B cell (primary cell): ENCODE data around the gene HS3ST1. TPM values are rescaled to one million over a fixed set of nuclear protein-coding genes. Genes with fewer than 3 reads are reported as not detected.

Experiments
- ATAC-seq: fragments of 200-7000 bp; cut with Tn5 transposase; one replicate; pipeline ENCODE4 v1.10.0; 2021; ENCODE audit warnings: low read depth, mild to moderate bottlenecking, moderate number of reproducible peaks, moderate library complexity
- CTCF ChIA-PET: fragments of 350-600 bp; sonication (Branson Sonifier 250); formaldehyde crosslinking; loops from one replicate; lab custom pipeline; 2021; ENCODE audit warnings: antibody characterized with exemption, inconsistent platforms; lab: Charles Lee
- POLR2A ChIA-PET: fragments of 350-600 bp; sonication (Branson Sonifier 250); formaldehyde crosslinking; loops from one replicate; lab custom pipeline; 2021; ENCODE audit warnings: antibody characterized with exemption; lab: Charles Lee
- DNase-seq: peaks from one replicate; pipeline ENCODE4 v3.0.0; 2013
- H2AFZ ChIP-seq: 2 replicates; pipeline ENCODE4 v1.6.1; 2012; ENCODE audit warnings: mild to moderate bottlenecking, low read depth, low read length; ENCODE audit not compliant: insufficient read depth, poor library complexity, severe bottlenecking
- H3K27ac ChIP-seq, 2 donors: 1 replicate in 1 of 2; 2 replicates in 1 of 2; pipeline ENCODE4 v1.5.1; 2012 to 2013; ENCODE audit warnings: low read length in 2 of 2, mild to moderate bottlenecking in 2 of 2, moderate library complexity in 1 of 2
- H3K27me3 ChIP-seq, 4 experiments: fragments of 200-600 bp in 1 of 4; sonication (generic) in 1 of 4; replicated peaks in 1 of 4; 1 replicate in 2 of 4; 2 replicates in 2 of 4; pipeline versions ENCODE4 v1.6.1 to v1.7.0; 2013 to 2016; ENCODE audit warnings: low read length in 3 of 4, mild to moderate bottlenecking in 2 of 4, mixed read lengths in 1 of 4, moderate library complexity in 1 of 4; ENCODE audit not compliant: insufficient read depth in 4 of 4, control insufficient read depth in 3 of 4; ENCODE audit errors: control extremely low read depth in 1 of 4
- H3K36me3 ChIP-seq, 2 experiments: replicated peaks in 1 of 2; 1 replicate in 1 of 2; 2 replicates in 1 of 2; pipeline versions ENCODE4 v1.6.1 to v1.7.1; 2013; ENCODE audit warnings: low read length in 1 of 2; ENCODE audit not compliant: insufficient read depth in 2 of 2, control insufficient read depth in 1 of 2; ENCODE audit errors: control extremely low read depth in 1 of 2, extremely low read depth in 1 of 2
- H3K4me1 ChIP-seq, 2 donors: fragments of 200-600 bp in 1 of 2; sonication (generic) in 1 of 2; 1 replicate in 1 of 2; 2 replicates in 1 of 2; pipeline versions ENCODE4 v1.5.1 to v1.6.1; 2013 to 2017; ENCODE audit warnings: low read length in 2 of 2; ENCODE audit not compliant: control insufficient read depth in 2 of 2, insufficient read depth in 2 of 2
- H3K4me2 ChIP-seq: replicated peaks from 2 replicates; pipeline ENCODE3; 2012; ENCODE audit warnings: mild to moderate bottlenecking, low read depth, low read length; ENCODE audit not compliant: poor library complexity, severe bottlenecking
- H3K4me3 ChIP-seq, 5 experiments: fragments of 200-600 bp in 1 of 5; sonication (generic) in 1 of 5; 1 replicate in 3 of 5; 2 replicates in 2 of 5; pipeline versions ENCODE4 v1.5.1 to v1.7.0; 2011 to 2016; ENCODE audit warnings: low read length in 4 of 5, mild to moderate bottlenecking in 4 of 5, low read depth in 2 of 5, control low read depth in 1 of 5, moderate library complexity in 1 of 5; ENCODE audit not compliant: insufficient read depth in 1 of 5; ENCODE audit errors: control extremely low read depth in 1 of 5, extremely low read depth in 1 of 5
- H3K79me2 ChIP-seq: fragments of 200-600 bp; sonication (generic); one replicate; pipeline ENCODE4 v1.6.0; 2016; ENCODE audit warnings: low read length; ENCODE audit not compliant: control insufficient read depth, insufficient read depth
- H3K9ac ChIP-seq: fragments of 200-600 bp; sonication (generic); 2 replicates; pipeline ENCODE4 v1.6.1; 2017; ENCODE audit warnings: mild to moderate bottlenecking, low read length, moderate library complexity
- H3K9me3 ChIP-seq, 3 donors: one replicate each; pipeline versions ENCODE4 v1.6.1 to v1.7.1; 2013; ENCODE audit warnings: low read length in 2 of 3; ENCODE audit not compliant: control insufficient read depth in 2 of 3, insufficient read depth in 1 of 3; ENCODE audit errors: control extremely low read depth in 1 of 3
- H4K20me1 ChIP-seq: 2 replicates; pipeline ENCODE4 v1.6.0; 2012; ENCODE audit warnings: mild to moderate bottlenecking, low read length; ENCODE audit not compliant: insufficient read depth, control insufficient read depth, poor library complexity, severe bottlenecking
- H3K27ac Mint-ChIP-seq: one replicate; pipeline ENCODE4 v1.8.0; 2021; ENCODE audit warnings: mixed read lengths
- H3K27me3 Mint-ChIP-seq: one replicate; pipeline ENCODE4 v1.8.0; 2021; ENCODE audit warnings: mixed read lengths
- H3K4me1 Mint-ChIP-seq: one replicate; pipeline ENCODE4 v1.8.0; 2021; ENCODE audit warnings: mixed read lengths
- H3K4me3 Mint-ChIP-seq: one replicate; pipeline ENCODE4 v1.8.0; 2021; ENCODE audit warnings: mixed read lengths
- H3K9me3 Mint-ChIP-seq: one replicate; pipeline ENCODE4 v1.8.0; 2022; ENCODE audit warnings: mixed read lengths; ENCODE audit not compliant: insufficient read depth
- CTCF ChIP-seq: fragments of 200-600 bp; IDR thresholded peaks from one replicate; pipeline ENCODE4 v1.8.0; 2022; ENCODE audit warnings: antibody characterized with exemption, mild to moderate bottlenecking
- EZH2 ChIP-seq: IDR thresholded peaks from 2 replicates; pipeline ENCODE4 v1.6.1; 2012; ENCODE audit warnings: borderline replicate concordance, low read depth, mild to moderate bottlenecking, moderate library complexity, low read length; ENCODE audit not compliant: insufficient read depth, poor library complexity, severe bottlenecking
- WGBS: methylation state at CpG from one replicate; pipeline ENCODE4 v1.1.5; 2013; ENCODE audit warnings: missing lambda C conversion rate; ENCODE audit not compliant: insufficient coverage; 5-methylcytosine and 5-hydroxymethylcytosine counted together
- intact Hi-C: fragments of 100-400 bp; cut with micrococcal nuclease; formaldehyde crosslinking; loops from one replicate; pipeline ENCODE4 v1.10.0; 2022
- polyA minus RNA-seq: library from RNA; depleted of rRNA, polyadenylated mRNA; stranded (reverse); fragments of >200 nt; gene quantifications from 2 replicates; pipeline ENCODE4 v1.2.3, GENCODE V29; 2012
- polyA plus RNA-seq: library from polyadenylated mRNA; depleted of rRNA; stranded (reverse); fragments of >200 nt; gene quantifications from 2 replicates; pipeline ENCODE4 v1.2.3, GENCODE V29; 2012
- total RNA-seq, 2 donors: library from RNA; stranded (reverse); fragments of 120-200 nt in 1 of 2; gene quantifications; 1 replicate in 1 of 2; 2 replicates in 1 of 2; pipeline versions ENCODE4 v1.2.3 to v1.2.4, GENCODE V29; 2013 to 2022

Gene HS3ST1
- 4.3 and 5.4 TPM in 2 replicates for total RNA-seq
- total RNA-seq (2013): 4.0 TPM
- polyA plus RNA-seq: 5.9 and 17.7 TPM in 2 replicates
- polyA minus RNA-seq: 17.7 and 18.6 TPM in 2 replicates

GRCh38 chr4:11428231-11428898 lies at the start of gene HS3ST1:
Gene HS3ST1, minus strand, starts transcription at chr4:11428894. Its CDS starts 28,889 bp downstream, at chr4:11400005.
- CTCF ChIA-PET: interaction anchor here (0.5 to 5.7 kb wide), 16 partner anchors 8 to 874 kb away, joined by 3 to 41 read pairs (median 4); no protein-coding TSS in a partner anchor
- no peaks in the 10 kb centered on the region for H3K9me3 ChIP-seq
- H3K27ac ChIP-seq: peak within 1 kb of the TSS; percentile 46 to 64
- DNase-seq (no peak), ATAC-seq (peak; percentile 46)
- peak within 1 kb of the TSS; percentile 91 for H2AFZ ChIP-seq
- POLR2A ChIA-PET: interaction anchor here (0.8 to 1.1 kb wide), 3 partner anchors 42 to 328 kb away, joined by 3 read pairs; no protein-coding TSS in a partner anchor
- WGBS: 4% methylated on average over 40 of the region's 43 CpGs
- H3K4me1 ChIP-seq: peaks cover 50 to 56% of the 10 kb centered on the region in 2 donors
- peaks cover 52% of the 10 kb centered on the region for H3K79me2 ChIP-seq
- peak within 1 kb of the TSS; percentile 70 to 96 (median 79) for H3K4me3 ChIP-seq
- H3K9ac ChIP-seq: peak within 1 kb of the TSS; percentile 89
- no peaks in the 10 kb centered on the region for H3K27me3 Mint-ChIP-seq
- peak within 1 kb of the TSS; percentile 92 for H3K27ac Mint-ChIP-seq
- peaks cover 11% of the 10 kb centered on the region for H4K20me1 ChIP-seq
- no peaks in the 10 kb centered on the region for H3K27me3 ChIP-seq
- TF ChIP-seq EZH2 (no peak), CTCF (no peak)
- H3K36me3 ChIP-seq: peaks cover 2 to 3% of the 10 kb centered on the region in 2 experiments
- peak within 1 kb of the TSS; percentile 93 for H3K4me2 ChIP-seq
- peaks cover 70% of the 10 kb centered on the region for H3K4me1 Mint-ChIP-seq
- peak within 1 kb of the TSS; percentile 88 for H3K4me3 Mint-ChIP-seq
- no peaks in the 10 kb centered on the region for H3K9me3 Mint-ChIP-seq
- intact Hi-C loops: loop anchor here (1.0 to 10.0 kb wide), 5 partner anchors 42 to 964 kb away; no protein-coding TSS in a partner anchor

GRCh38 chr4:11475871-11476270 lies 47.2 kb upstream of the HS3ST1 start:
- DNase-seq: no peak
- Mint-ChIP-seq H3K27ac (no peak overlapping the region), H3K9me3 (no peaks in the 10 kb centered on the region), H3K27me3 (no peaks in the 10 kb centered on the region), H3K4me1 (peaks cover 19% of the 10 kb centered on the region), H3K4me3 (no peak overlapping the region)
- Histone ChIP-seq H4K20me1 (no peaks in the 10 kb centered on the region), H3K4me2 (no peak overlapping the region), H3K79me2 (no peaks in the 10 kb centered on the region), H3K36me3 (no peaks in the 10 kb centered on the region), H3K4me3 (no peak overlapping the region), H2AFZ (no peak overlapping the region), H3K4me1 (peaks cover 15 to 21% of the 10 kb centered on the region in 2 donors), H3K27ac (no peak overlapping the region), H3K27me3 (no peaks in the 10 kb centered on the region), H3K9ac (no peak overlapping the region), H3K9me3 (peaks cover 0 to 2% (median 0%) of the 10 kb centered on the region in 3 donors)
- no CpG with 5 or more reads among the region's 2 CpGs for WGBS
- CTCF ChIA-PET: no interaction called here
- POLR2A ChIA-PET: no interaction called here
- no peak for ATAC-seq
- intact Hi-C loops: no loop called here
- TF ChIP-seq EZH2 (no peak), CTCF (no peak)
